Neural progenitor cell (in vitro differentiated cells): ENCODE results near the gene ASIC2.

ENCODE experiments used
- EZH2 ChIP-seq: fragments of 200-600 bp; sonication (generic); IDR thresholded peaks from 2 replicates; pipeline ENCODE4 v1.6.1; 2017; ENCODE audit warnings: antibody characterized with exemption, mild to moderate bottlenecking, moderate library complexity
- EZH2phosphoT487 ChIP-seq: fragments of 200-600 bp; sonication (generic); IDR thresholded peaks from 2 replicates; pipeline ENCODE4 v1.6.1; 2017; ENCODE audit warnings: antibody characterized with exemption
- TF ChIP-seq, protein P1 (sequence below): fragments of 200-600 bp; sonication (generic); IDR thresholded peaks from 2 replicates; pipeline ENCODE4 v1.5.1; 2017; ENCODE audit warnings: antibody characterized with exemption, mild to moderate bottlenecking

DNA sequence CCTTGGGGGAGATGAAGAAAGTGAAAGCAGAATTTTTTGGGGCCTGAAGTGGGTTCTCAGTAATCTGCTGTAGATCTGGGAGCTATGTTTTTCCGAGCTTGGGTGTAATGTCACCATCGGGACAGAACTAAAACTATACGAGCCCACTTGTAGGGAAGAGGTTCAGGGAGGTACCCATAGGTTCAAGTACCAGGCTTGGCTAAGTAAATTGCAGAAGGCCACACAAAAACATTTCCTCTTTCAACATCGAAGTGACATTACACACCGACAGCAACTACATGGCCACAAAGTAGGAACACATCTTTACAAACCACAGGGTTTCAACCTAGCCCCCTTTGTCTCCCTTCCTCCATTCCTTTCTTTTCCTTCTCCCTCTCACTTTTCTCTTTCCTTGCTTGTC is 10.2 kb upstream of the ASIC2 start:
- TF ChIP-seq, protein P1, sequence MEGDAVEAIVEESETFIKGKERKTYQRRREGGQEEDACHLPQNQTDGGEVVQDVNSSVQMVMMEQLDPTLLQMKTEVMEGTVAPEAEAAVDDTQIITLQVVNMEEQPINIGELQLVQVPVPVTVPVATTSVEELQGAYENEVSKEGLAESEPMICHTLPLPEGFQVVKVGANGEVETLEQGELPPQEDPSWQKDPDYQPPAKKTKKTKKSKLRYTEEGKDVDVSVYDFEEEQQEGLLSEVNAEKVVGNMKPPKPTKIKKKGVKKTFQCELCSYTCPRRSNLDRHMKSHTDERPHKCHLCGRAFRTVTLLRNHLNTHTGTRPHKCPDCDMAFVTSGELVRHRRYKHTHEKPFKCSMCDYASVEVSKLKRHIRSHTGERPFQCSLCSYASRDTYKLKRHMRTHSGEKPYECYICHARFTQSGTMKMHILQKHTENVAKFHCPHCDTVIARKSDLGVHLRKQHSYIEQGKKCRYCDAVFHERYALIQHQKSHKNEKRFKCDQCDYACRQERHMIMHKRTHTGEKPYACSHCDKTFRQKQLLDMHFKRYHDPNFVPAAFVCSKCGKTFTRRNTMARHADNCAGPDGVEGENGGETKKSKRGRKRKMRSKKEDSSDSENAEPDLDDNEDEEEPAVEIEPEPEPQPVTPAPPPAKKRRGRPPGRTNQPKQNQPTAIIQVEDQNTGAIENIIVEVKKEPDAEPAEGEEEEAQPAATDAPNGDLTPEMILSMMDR, result no peak
- no peak for TF ChIP-seq EZH2
- no peak for TF ChIP-seq EZH2phosphoT487
